Renal pelvis (tissue), 4 donors: ENCODE data around the gene USP26. TPM values are rescaled to one million over a fixed set of nuclear protein-coding genes. Genes with fewer than 3 reads are reported as not detected.
A peak's percentile ranks its signal among the peaks of the same experiment; 100 is the strongest.
"Not testable (repeated sequence)": the region's sequence is repeated elsewhere in the genome, so short reads cannot be mapped to it uniquely, and the experiment has no call there.

ENCODE experiments used
- DNase-seq: peaks from one replicate; pipeline ENCODE4 v3.0.0-alpha.2; 2013
- polyA plus RNA-seq, 3 donors: library from polyadenylated mRNA; unstranded; fragments of 120-200 nt; gene quantifications; one replicate each; pipeline ENCODE4 v1.2.1, GENCODE V29; 2013; ENCODE audit not compliant: insufficient read length in 3 of 3

Gene USP26
- polyA plus RNA-seq, 3 donors = not detected

GRCh38 chrX:133044145-133044786 is 52.6 kb downstream of the USP26 start:
- DNase-seq = not testable (repeated sequence)

- DNase-seq = no peak
Observed at GRCh38 chrX:133042260-133042659, 54.6 kb downstream of the USP26 start.

- DNase-seq = no peak
Observed at GRCh38 chrX:133033010-133033409, 63.9 kb downstream of the USP26 start.

DNA sequence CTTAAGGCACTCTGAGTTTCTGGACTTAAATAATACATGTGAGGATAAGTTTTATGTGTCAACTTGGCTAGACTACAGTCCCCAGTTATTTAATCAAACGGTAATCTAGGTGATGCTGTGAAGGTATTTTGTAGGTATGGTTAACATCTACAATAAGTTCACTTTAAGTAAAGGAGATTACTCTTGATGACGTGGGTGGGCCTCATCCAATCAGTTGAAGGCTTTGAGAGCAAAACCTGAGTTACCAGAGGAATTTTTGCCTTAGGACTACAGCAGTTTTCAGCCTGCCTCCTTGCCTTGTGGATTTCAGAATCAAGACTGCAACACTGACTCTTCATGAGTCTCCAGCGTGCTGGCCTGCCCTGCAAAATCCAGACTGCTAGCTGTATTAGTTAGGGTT is 78.7 kb downstream of the USP26 start:
- DNase-seq = no peak

GRCh38 chrX:133007458-133007857 is 89.5 kb downstream of the USP26 start:
- DNase-seq = no peak

GRCh38 chrX:133005616-133006015 is 91.3 kb downstream of the USP26 start:
- DNase-seq = no peak

DNA sequence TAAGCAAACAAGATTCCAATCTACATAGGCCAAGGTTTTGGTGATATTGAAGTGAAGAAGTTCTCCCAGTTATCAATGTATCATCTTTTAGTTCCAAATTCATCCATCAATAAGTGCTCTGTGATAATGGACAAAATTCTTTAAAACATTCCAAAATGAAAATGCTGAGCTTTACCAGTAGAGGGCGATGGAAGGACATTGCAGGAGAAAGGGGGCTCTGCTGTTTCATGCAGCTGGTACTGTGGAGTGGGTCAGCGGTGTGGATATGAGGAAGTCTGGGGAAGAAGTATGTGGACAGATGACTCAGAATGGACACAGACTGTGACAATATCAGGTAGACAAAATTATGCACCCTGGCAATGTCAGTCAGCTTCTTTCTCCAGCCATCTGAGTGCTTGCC is 91.9 kb downstream of the USP26 start:
- peak; percentile 15 for DNase-seq

- no peak for DNase-seq
Observed at GRCh38 chrX:132999209-132999608, 97.7 kb downstream of the USP26 start.

DNA sequence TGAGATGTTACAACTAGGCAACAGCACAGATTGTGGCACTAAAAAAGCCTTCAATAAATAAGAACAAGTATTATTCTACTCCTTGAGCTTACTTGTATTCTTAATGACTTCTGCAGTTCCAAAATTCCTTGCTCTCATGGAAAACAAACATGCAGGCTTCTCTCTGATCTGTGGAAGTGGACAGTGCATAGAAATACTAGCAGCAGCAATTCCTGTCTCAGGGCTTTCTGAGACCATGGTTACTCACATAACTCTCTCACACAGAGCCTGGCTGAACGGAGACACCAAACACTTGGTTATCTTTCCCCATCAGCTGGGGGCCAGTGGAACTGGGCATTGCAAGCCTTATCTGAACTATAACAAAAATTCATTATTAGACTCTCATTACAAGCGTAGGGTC is 106.1 kb downstream of the USP26 start:
- DNase-seq = no peak

DNA sequence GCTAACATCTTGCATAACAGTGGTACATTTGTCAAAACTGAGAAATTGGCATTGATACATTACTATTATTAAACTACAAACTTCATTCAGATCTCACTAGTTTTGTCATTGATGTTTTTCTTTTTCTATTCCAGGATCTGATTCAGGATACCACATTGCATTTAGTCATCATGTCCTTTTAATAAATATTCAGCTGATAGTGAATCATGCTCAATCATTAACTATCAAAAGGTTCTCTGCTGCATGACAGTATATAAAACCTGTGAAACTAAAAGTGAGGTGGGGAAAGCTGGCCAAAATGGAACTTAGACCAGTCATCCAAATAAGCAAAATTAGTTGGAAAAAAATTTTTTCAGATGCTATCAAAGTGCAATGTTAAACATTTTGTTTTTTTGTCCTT is 110.4 kb downstream of the USP26 start:
- no peak for DNase-seq

DNA sequence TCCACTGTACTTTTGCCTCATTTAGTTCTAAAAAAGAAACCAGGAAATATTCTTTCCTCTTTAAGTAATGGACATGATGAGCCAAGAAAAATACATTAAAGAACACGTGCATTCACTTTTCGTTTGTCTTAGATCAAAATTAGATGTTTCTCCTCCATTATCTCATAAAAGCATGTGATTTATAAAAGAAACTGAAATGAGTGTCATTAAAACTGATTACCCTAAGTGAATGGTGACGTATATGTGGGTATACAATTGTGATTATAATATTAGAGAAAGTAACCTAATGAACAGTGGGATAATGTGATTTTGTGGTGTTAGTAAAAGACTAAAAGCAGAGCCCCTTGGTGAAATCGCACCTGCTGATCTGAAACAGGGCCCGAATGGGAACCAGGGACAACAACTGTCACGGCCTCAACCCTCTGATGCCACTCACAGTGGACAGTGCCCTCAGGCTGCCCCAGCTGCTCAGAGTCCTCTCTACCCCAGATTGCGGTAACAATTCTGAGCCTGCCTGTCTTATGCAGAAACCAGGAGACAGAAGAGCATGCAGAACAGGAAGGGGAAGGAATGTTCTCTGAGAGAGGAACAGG is 112.8 kb downstream of the USP26 start:
- DNase-seq = no peak

- DNase-seq = no peak
Observed at GRCh38 chrX:132983496-132983895, 113.4 kb downstream of the USP26 start.

- not testable (repeated sequence) for DNase-seq
Observed at GRCh38 chrX:132980035-132980434, 116.9 kb downstream of the USP26 start.

Other genes starting within 250 kb of the USP26 start
- 10 to 100 TPM; 21.0 to 22.3 (median 22.2) TPM for gene HS6ST2, start 138.5 kb downstream of the USP26 start, polyA plus RNA-seq
- not detected for gene TFDP3, start 121.2 kb upstream of the USP26 start, polyA plus RNA-seq